B cell (primary cell): ENCODE data around the gene RPS28. TPM values are rescaled to one million over a fixed set of nuclear protein-coding genes. Genes with fewer than 3 reads are reported as not detected.

Experiments used
- ATAC-seq: fragments of 200-7000 bp; cut with Tn5 transposase; one replicate; pipeline ENCODE4 v1.10.0; 2021; ENCODE audit warnings: low read depth, mild to moderate bottlenecking, moderate number of reproducible peaks, moderate library complexity
- CTCF ChIA-PET: fragments of 350-600 bp; sonication (Branson Sonifier 250); formaldehyde crosslinking; loops from one replicate; lab custom pipeline; 2021; ENCODE audit warnings: antibody characterized with exemption, inconsistent platforms; lab: Charles Lee
- POLR2A ChIA-PET: fragments of 350-600 bp; sonication (Branson Sonifier 250); formaldehyde crosslinking; loops from one replicate; lab custom pipeline; 2021; ENCODE audit warnings: antibody characterized with exemption; lab: Charles Lee
- DNase-seq: peaks from one replicate; pipeline ENCODE4 v3.0.0; 2013
- H2AFZ ChIP-seq: 2 replicates; pipeline ENCODE4 v1.6.1; 2012; ENCODE audit warnings: mild to moderate bottlenecking, low read depth, low read length; ENCODE audit not compliant: insufficient read depth, poor library complexity, severe bottlenecking
- H3K27ac ChIP-seq, 2 donors: 1 replicate in 1 of 2; 2 replicates in 1 of 2; pipeline ENCODE4 v1.5.1; 2012 to 2013; ENCODE audit warnings: low read length in 2 of 2, mild to moderate bottlenecking in 2 of 2, moderate library complexity in 1 of 2
- H3K27me3 ChIP-seq, 4 experiments: fragments of 200-600 bp in 1 of 4; sonication (generic) in 1 of 4; replicated peaks in 1 of 4; 1 replicate in 2 of 4; 2 replicates in 2 of 4; pipeline versions ENCODE4 v1.6.1 to v1.7.0; 2013 to 2016; ENCODE audit warnings: low read length in 3 of 4, mild to moderate bottlenecking in 2 of 4, mixed read lengths in 1 of 4, moderate library complexity in 1 of 4; ENCODE audit not compliant: insufficient read depth in 4 of 4, control insufficient read depth in 3 of 4; ENCODE audit errors: control extremely low read depth in 1 of 4
- H3K36me3 ChIP-seq, 2 experiments: replicated peaks in 1 of 2; 1 replicate in 1 of 2; 2 replicates in 1 of 2; pipeline versions ENCODE4 v1.6.1 to v1.7.1; 2013; ENCODE audit warnings: low read length in 1 of 2; ENCODE audit not compliant: insufficient read depth in 2 of 2, control insufficient read depth in 1 of 2; ENCODE audit errors: control extremely low read depth in 1 of 2, extremely low read depth in 1 of 2
- H3K4me1 ChIP-seq, 2 donors: fragments of 200-600 bp in 1 of 2; sonication (generic) in 1 of 2; 1 replicate in 1 of 2; 2 replicates in 1 of 2; pipeline versions ENCODE4 v1.5.1 to v1.6.1; 2013 to 2017; ENCODE audit warnings: low read length in 2 of 2; ENCODE audit not compliant: control insufficient read depth in 2 of 2, insufficient read depth in 2 of 2
- H3K4me2 ChIP-seq: replicated peaks from 2 replicates; pipeline ENCODE3; 2012; ENCODE audit warnings: mild to moderate bottlenecking, low read depth, low read length; ENCODE audit not compliant: poor library complexity, severe bottlenecking
- H3K4me3 ChIP-seq, 5 experiments: fragments of 200-600 bp in 1 of 5; sonication (generic) in 1 of 5; 1 replicate in 3 of 5; 2 replicates in 2 of 5; pipeline versions ENCODE4 v1.5.1 to v1.7.0; 2011 to 2016; ENCODE audit warnings: low read length in 4 of 5, mild to moderate bottlenecking in 4 of 5, low read depth in 2 of 5, control low read depth in 1 of 5, moderate library complexity in 1 of 5; ENCODE audit not compliant: insufficient read depth in 1 of 5; ENCODE audit errors: control extremely low read depth in 1 of 5, extremely low read depth in 1 of 5
- H3K79me2 ChIP-seq: fragments of 200-600 bp; sonication (generic); one replicate; pipeline ENCODE4 v1.6.0; 2016; ENCODE audit warnings: low read length; ENCODE audit not compliant: control insufficient read depth, insufficient read depth
- H3K9ac ChIP-seq: fragments of 200-600 bp; sonication (generic); 2 replicates; pipeline ENCODE4 v1.6.1; 2017; ENCODE audit warnings: mild to moderate bottlenecking, low read length, moderate library complexity
- H3K9me3 ChIP-seq, 3 donors: one replicate each; pipeline versions ENCODE4 v1.6.1 to v1.7.1; 2013; ENCODE audit warnings: low read length in 2 of 3; ENCODE audit not compliant: control insufficient read depth in 2 of 3, insufficient read depth in 1 of 3; ENCODE audit errors: control extremely low read depth in 1 of 3
- H4K20me1 ChIP-seq: 2 replicates; pipeline ENCODE4 v1.6.0; 2012; ENCODE audit warnings: mild to moderate bottlenecking, low read length; ENCODE audit not compliant: insufficient read depth, control insufficient read depth, poor library complexity, severe bottlenecking
- H3K27ac Mint-ChIP-seq: one replicate; pipeline ENCODE4 v1.8.0; 2021; ENCODE audit warnings: mixed read lengths
- H3K27me3 Mint-ChIP-seq: one replicate; pipeline ENCODE4 v1.8.0; 2021; ENCODE audit warnings: mixed read lengths
- H3K4me1 Mint-ChIP-seq: one replicate; pipeline ENCODE4 v1.8.0; 2021; ENCODE audit warnings: mixed read lengths
- H3K4me3 Mint-ChIP-seq: one replicate; pipeline ENCODE4 v1.8.0; 2021; ENCODE audit warnings: mixed read lengths
- H3K9me3 Mint-ChIP-seq: one replicate; pipeline ENCODE4 v1.8.0; 2022; ENCODE audit warnings: mixed read lengths; ENCODE audit not compliant: insufficient read depth
- EZH2 ChIP-seq: IDR thresholded peaks from 2 replicates; pipeline ENCODE4 v1.6.1; 2012; ENCODE audit warnings: borderline replicate concordance, low read depth, mild to moderate bottlenecking, moderate library complexity, low read length; ENCODE audit not compliant: insufficient read depth, poor library complexity, severe bottlenecking
- WGBS: methylation state at CpG from one replicate; pipeline ENCODE4 v1.1.5; 2013; ENCODE audit warnings: missing lambda C conversion rate; ENCODE audit not compliant: insufficient coverage; 5-methylcytosine and 5-hydroxymethylcytosine counted together
- intact Hi-C: fragments of 100-400 bp; cut with micrococcal nuclease; formaldehyde crosslinking; loops from one replicate; pipeline ENCODE4 v1.10.0; 2022
- polyA plus RNA-seq: library from polyadenylated mRNA; depleted of rRNA; stranded (reverse); fragments of >200 nt; gene quantifications from 2 replicates; pipeline ENCODE4 v1.2.3, GENCODE V29; 2012
- total RNA-seq, 2 donors: library from RNA; stranded (reverse); fragments of 120-200 nt in 1 of 2; gene quantifications; 1 replicate in 1 of 2; 2 replicates in 1 of 2; pipeline versions ENCODE4 v1.2.3 to v1.2.4, GENCODE V29; 2013 to 2022
- TF ChIP-seq, protein P1 (sequence below): fragments of 200-600 bp; IDR thresholded peaks from one replicate; pipeline ENCODE4 v1.8.0; 2022; ENCODE audit warnings: antibody characterized with exemption, mild to moderate bottlenecking

RPS28 gene
- total and polyA plus RNA-seq, 2 donors (not counting 1 experiment from before 2014, with no cell fraction given): 1,800 to 2,579 TPM

DNA sequence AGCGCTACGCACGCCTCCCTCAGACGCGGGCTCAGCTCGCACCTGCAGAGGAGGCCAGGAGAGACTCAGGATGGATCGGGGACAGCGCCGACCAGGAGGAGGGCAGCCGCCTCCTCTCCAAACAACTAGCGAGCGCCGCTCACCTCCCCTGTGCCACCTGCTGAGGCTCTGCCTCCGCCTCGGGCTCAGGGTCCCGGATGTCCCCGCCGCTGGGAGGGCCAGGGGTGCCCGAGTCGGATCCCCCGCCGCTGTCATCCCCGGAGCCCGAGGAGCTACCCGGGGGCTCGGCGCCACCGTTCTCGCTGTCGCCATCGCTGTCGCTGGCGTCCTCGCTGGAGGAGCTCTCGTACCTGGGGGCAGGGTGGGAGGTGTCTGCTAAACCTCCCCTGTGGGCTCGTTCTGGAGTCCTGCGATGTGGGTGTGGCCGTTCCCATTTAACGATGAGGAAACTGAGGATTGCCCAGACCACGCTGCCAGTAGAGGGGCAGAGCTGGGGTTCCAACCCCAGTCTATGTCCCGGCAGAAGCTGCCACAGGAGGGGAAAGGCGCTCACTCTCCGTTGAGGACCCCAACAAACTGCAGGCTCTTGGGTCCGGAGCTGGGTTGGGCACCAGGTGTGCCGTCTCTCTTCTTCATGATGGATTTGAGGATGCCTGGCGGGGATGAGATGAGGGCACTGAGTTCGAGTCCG lies 12.6 kb downstream of the RPS28 start:
- H3K27ac Mint-ChIP-seq: no peak overlapping the region
- Histone ChIP-seq H2AFZ (no peak overlapping the region), H3K27me3 (peaks cover 0 to 37% (median 12%) of the 10 kb centered on the region in 4 experiments), H3K9me3 (peaks cover 0 to 10% (median 0%) of the 10 kb centered on the region in 3 donors), H3K4me1 (peaks cover 5 to 16% of the 10 kb centered on the region in 2 donors), H3K4me3 (no peak overlapping the region), H3K4me2 (peak overlapping the region; percentile 79), H3K27ac (no peak overlapping the region), H3K36me3 (no peaks in the 10 kb centered on the region), H3K9ac (no peak overlapping the region), H4K20me1 (no peaks in the 10 kb centered on the region), H3K79me2 (no peaks in the 10 kb centered on the region)
- H3K9me3 Mint-ChIP-seq: no peaks in the 10 kb centered on the region
- POLR2A ChIA-PET: interaction anchor here (1.4 to 1.7 kb wide), 2 partner anchors 9 to 13 kb away, joined by 4 to 5 read pairs; partner anchors contain the start of genes NDUFA7 and RPS28
- H3K4me1 Mint-ChIP-seq: peaks cover 6% of the 10 kb centered on the region
- TF ChIP-seq, protein P1, sequence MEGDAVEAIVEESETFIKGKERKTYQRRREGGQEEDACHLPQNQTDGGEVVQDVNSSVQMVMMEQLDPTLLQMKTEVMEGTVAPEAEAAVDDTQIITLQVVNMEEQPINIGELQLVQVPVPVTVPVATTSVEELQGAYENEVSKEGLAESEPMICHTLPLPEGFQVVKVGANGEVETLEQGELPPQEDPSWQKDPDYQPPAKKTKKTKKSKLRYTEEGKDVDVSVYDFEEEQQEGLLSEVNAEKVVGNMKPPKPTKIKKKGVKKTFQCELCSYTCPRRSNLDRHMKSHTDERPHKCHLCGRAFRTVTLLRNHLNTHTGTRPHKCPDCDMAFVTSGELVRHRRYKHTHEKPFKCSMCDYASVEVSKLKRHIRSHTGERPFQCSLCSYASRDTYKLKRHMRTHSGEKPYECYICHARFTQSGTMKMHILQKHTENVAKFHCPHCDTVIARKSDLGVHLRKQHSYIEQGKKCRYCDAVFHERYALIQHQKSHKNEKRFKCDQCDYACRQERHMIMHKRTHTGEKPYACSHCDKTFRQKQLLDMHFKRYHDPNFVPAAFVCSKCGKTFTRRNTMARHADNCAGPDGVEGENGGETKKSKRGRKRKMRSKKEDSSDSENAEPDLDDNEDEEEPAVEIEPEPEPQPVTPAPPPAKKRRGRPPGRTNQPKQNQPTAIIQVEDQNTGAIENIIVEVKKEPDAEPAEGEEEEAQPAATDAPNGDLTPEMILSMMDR: no peak
- no peak for TF ChIP-seq EZH2
- DNase-seq: peak; percentile 19
- peak overlapping the region; percentile 34 for H3K4me3 Mint-ChIP-seq
- intact Hi-C loops: no loop called here
- WGBS: 29% methylated on average over 48 of the region's 48 CpGs
- CTCF ChIA-PET: interaction anchor here (1.0 to 1.4 kb wide), 2 partner anchors 20 to 25 kb away, joined by 3 to 5 read pairs; no protein-coding TSS in a partner anchor
- no peak for ATAC-seq
- peaks cover 19% of the 10 kb centered on the region for H3K27me3 Mint-ChIP-seq
